Adrenal gland (tissue), 5 donors: Measurements from ENCODE around the gene RAMAC.

Source experiments
- POLR2A ChIP-seq, 2 donors: fragments of 450-650 bp; IDR thresholded peaks; one replicate each; pipeline ENCODE4 v1.6.1; 2017; ENCODE audit warnings: antibody characterized with exemption in 2 of 2, mild to moderate bottlenecking in 2 of 2, moderate library complexity in 1 of 2
- TF ChIP-seq, protein P1 (sequence below), 6 experiments: fragments of 450-650 bp in 4 of 6; fragments of 200-600 bp in 2 of 6; sonication (generic) in 1 of 6; IDR thresholded peaks; 1 replicate in 5 of 6; 2 replicates in 1 of 6; pipeline versions ENCODE4 v1.5.1 to v1.8.0; 2016 to 2021; ENCODE audit warnings: antibody characterized with exemption in 6 of 6, mild to moderate bottlenecking in 2 of 6, moderate library complexity in 1 of 6
- donor health status: DM: no; HTN: no; CAD: no.

- TF ChIP-seq, protein P1, sequence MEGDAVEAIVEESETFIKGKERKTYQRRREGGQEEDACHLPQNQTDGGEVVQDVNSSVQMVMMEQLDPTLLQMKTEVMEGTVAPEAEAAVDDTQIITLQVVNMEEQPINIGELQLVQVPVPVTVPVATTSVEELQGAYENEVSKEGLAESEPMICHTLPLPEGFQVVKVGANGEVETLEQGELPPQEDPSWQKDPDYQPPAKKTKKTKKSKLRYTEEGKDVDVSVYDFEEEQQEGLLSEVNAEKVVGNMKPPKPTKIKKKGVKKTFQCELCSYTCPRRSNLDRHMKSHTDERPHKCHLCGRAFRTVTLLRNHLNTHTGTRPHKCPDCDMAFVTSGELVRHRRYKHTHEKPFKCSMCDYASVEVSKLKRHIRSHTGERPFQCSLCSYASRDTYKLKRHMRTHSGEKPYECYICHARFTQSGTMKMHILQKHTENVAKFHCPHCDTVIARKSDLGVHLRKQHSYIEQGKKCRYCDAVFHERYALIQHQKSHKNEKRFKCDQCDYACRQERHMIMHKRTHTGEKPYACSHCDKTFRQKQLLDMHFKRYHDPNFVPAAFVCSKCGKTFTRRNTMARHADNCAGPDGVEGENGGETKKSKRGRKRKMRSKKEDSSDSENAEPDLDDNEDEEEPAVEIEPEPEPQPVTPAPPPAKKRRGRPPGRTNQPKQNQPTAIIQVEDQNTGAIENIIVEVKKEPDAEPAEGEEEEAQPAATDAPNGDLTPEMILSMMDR (IDR thresholded peaks at IDR 0.05): no peak
- no peak for TF ChIP-seq POLR2A (IDR thresholded peaks at IDR 0.05)
These were observed 9.1 kb downstream of the RAMAC start for GRCh38 chr15:82995076-82995475.
